ENCODE data around the gene PTF1A. TPM values are rescaled to one million over a fixed set of nuclear protein-coding genes. Genes with fewer than 3 reads are reported as not detected.

PTF1A gene
- total and polyA plus RNA-seq, 2 of the 4 experiments (the other 2 are of a cell fraction): not detected

DNA sequence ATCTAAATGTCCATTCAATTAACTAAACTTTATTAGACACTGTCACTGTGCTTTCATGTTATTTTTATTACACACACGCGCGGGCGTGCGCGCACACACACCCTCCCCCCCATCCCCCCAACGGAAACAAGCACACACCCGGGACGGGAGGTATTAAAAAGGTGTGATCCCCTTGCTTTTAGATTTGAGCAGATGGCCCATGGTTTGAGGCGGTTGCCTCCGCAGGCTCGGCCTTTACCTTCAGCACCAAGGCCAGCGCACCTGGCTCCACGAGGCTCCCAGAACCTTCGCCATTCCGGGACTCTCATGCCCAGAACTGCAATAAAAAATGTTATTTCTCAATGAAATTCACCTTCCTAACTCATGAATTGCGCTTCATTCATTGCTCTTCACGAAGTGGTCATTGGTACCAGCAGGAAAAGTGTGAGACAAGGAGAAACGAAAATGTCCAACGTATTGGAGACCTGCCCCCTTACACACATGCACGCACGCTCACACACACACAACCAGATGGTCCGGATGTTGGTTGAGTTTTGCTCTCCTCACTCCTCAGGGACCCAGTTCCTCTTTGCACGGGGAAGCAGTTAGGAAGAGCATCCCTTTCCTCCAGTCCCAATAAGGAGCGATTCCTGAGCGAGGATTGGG is 20.8 kb upstream of the PTF1A start:
- Histone ChIP-seq H3K14ac (replicated peaks; ENCODE audit: low read depth, low read length) (no peak overlapping the region), H3K56ac (ENCODE audit: extremely low read depth, insufficient read depth, low read length) (no peak overlapping the region), H2BK120ac (ENCODE audit: low read depth, low read length) (no peak overlapping the region), H2AFZ (replicated peaks; ENCODE audit: low read length, poor library complexity) (no peak overlapping the region), H3K23ac (ENCODE audit: low read depth, low read length) (no peak overlapping the region), H3K4me1 (ENCODE audit: control insufficient read depth, insufficient read depth, low read length) (no peaks in the 10 kb centered on the region), H3K9ac (ENCODE audit: low read depth, low read length) (no peak overlapping the region), H4K5ac (ENCODE audit: low read depth, low read length) (no peak overlapping the region), H3K27ac (ENCODE audit: insufficient read depth, low read length) (no peak overlapping the region), H3K18ac (ENCODE audit: low read depth, low read length) (no peak overlapping the region), H4K20me1 (ENCODE audit: insufficient read depth, low read length) (no peaks in the 10 kb centered on the region), H4K91ac (ENCODE audit: insufficient read depth, low read depth, low read length) (no peak overlapping the region), H2BK15ac (ENCODE audit: low read depth, low read length) (no peak overlapping the region), H3K4ac (ENCODE audit: low read depth, low read length) (no peak overlapping the region), H3K9me3 (ENCODE audit: control insufficient read depth, insufficient read depth, low read length) (peaks cover 2% of the 10 kb centered on the region; the same call in 1 of the 2 replicates), H2BK5ac (ENCODE audit: low read depth, low read length, poor library complexity, severe bottlenecking) (no peak overlapping the region), H3K27me3 (ENCODE audit: control insufficient read depth, insufficient read depth, low read length) (peaks cover 25% of the 10 kb centered on the region), H2AK5ac (ENCODE audit: low read depth, low read length) (no peak overlapping the region), H2BK20ac (ENCODE audit: low read depth, low read length) (no peak overlapping the region), H3K4me3 (ENCODE audit: insufficient read depth, low read depth, low read length) (no peak overlapping the region), H2AK9ac (replicated peaks; ENCODE audit: low read depth, low read length, poor library complexity) (no peak overlapping the region), H3K36me3 (ENCODE audit: control insufficient read depth, insufficient read depth, low read length) (no peaks in the 10 kb centered on the region), H3K4me2 (ENCODE audit: low read depth, low read length) (no peak overlapping the region), H3K79me1 (ENCODE audit: low read depth in 1 of 2, low read length in 2 of 2) (no peaks in the 10 kb centered on the region), H4K8ac (ENCODE audit: low read depth in 2 of 2, low read length in 2 of 2) (no peak overlapping the region), H3K9me1 (ENCODE audit: insufficient read depth, low read length) (no peaks in the 10 kb centered on the region)
- in situ Hi-C loops (cut with MboI; ENCODE audit: low sequenced_read_pairs): loop anchor here (25.0 kb wide), 4 partner anchors 366 to 1341 kb away; partner anchors contain the start of gene KIAA1217
- dilution Hi-C loops (cut with HindIII; ENCODE audit: low sequenced_read_pairs, unreplicated experiment): no loop called here
- WGBS, 2 experiments (ENCODE audit: extremely low coverage in 2 of 2, insufficient read length in 1 of 2): no CpG with 5 or more reads among the region's 26 CpGs
- BruUV-seq (replicated peaks): no TSS peak
- POLR2A ChIA-PET (ENCODE audit: unreplicated experiment): no interaction called here
- intact Hi-C loops (cut with micrococcal nuclease): no loop called here
- CTCF ChIA-PET: no interaction called here
- ATAC-seq (ENCODE audit: low read depth) (peak; percentile 53; the same call in 1 of the 2 replicates), DNase-seq (peak; percentile 32)
- TF ChIP-seq RAD21 (IDR thresholded peaks at IDR 0.05; ENCODE audit: low read length) (no peak), MXI1 (IDR thresholded peaks at IDR 0.05; ENCODE audit: borderline replicate concordance, low read depth, low read length) (peak; percentile 84; the same call in 1 of the 2 replicates), FOS (IDR thresholded peaks at IDR 0.05; ENCODE audit: low read depth, low read length) (no peak)

Data from IMR-90 (cell line).